Spleen (tissue), 7 donors: ENCODE results near the gene OR51A2.

Source experiments
- POLR2A ChIP-seq, 3 donors: fragments of 450-650 bp; IDR thresholded peaks; one replicate each; pipeline ENCODE4 v1.5.1; 2017; ENCODE audit warnings: antibody characterized with exemption in 3 of 3, mild to moderate bottlenecking in 1 of 3
- POLR2AphosphoS5 ChIP-seq, 3 donors: sonication (generic); formaldehyde crosslinking; IDR thresholded peaks; one replicate each; pipeline ENCODE4 v1.5.1; 2017; ENCODE audit warnings: antibody characterized with exemption in 3 of 3
- TF ChIP-seq, protein P1 (sequence below), 11 experiments: fragments of 200-600 bp in 7 of 11; fragments of 450-650 bp in 4 of 11; sonication (generic) in 4 of 11; IDR thresholded peaks in 8 of 11; conservative IDR thresholded peaks in 3 of 11; 1 replicate in 7 of 11; 2 replicates in 4 of 11; pipeline versions ENCODE4 v1.4.0 to v1.8.0; 2016 to 2021; ENCODE audit warnings: antibody characterized with exemption in 11 of 11, inconsistent platforms in 4 of 11, mild to moderate bottlenecking in 1 of 11
- donor health status: DM: no; HTN: no; CAD: no; lungs with moderate emphysema.
- donor health status: DM: no; HTN: no; CAD: no.
- donor health status: DM: no; HTN: no; CAD: no.

DNA sequence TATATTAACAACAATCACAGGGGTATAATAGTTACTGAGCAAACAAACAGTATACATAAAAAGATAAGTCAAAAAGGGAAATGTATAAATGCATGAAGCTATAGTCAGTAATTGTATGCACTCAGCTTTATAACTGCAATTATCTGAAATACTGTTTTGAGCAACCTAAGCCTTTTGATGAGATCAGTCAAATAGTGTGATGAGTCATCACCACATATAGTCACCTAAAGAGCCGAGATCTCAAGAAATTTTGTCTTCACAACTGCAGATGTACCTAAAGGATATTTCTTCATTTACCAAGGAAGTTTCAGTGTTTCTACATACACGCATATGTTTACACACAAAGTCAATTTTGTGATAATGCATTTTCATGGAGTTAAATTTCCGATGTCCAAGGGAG lies 5.4 kb upstream of the OR51A2 start:
- TF ChIP-seq, protein P1, sequence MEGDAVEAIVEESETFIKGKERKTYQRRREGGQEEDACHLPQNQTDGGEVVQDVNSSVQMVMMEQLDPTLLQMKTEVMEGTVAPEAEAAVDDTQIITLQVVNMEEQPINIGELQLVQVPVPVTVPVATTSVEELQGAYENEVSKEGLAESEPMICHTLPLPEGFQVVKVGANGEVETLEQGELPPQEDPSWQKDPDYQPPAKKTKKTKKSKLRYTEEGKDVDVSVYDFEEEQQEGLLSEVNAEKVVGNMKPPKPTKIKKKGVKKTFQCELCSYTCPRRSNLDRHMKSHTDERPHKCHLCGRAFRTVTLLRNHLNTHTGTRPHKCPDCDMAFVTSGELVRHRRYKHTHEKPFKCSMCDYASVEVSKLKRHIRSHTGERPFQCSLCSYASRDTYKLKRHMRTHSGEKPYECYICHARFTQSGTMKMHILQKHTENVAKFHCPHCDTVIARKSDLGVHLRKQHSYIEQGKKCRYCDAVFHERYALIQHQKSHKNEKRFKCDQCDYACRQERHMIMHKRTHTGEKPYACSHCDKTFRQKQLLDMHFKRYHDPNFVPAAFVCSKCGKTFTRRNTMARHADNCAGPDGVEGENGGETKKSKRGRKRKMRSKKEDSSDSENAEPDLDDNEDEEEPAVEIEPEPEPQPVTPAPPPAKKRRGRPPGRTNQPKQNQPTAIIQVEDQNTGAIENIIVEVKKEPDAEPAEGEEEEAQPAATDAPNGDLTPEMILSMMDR (IDR thresholded peaks at IDR 0.05 in 8 of 11, conservative IDR thresholded peaks at IDR 0.05 in 3 of 11) = no peak
- TF ChIP-seq POLR2A (IDR thresholded peaks at IDR 0.05) (no peak), POLR2AphosphoS5 (IDR thresholded peaks at IDR 0.05) (no peak)
